ENCODE data around the gene IMPDH1. TPM values are rescaled to one million over a fixed set of nuclear protein-coding genes. Genes with fewer than 3 reads are reported as not detected.

Gene IMPDH1
- total and polyA plus RNA-seq, 2 donors from 2014 or later = 20.9 to 40.3 TPM

DNA sequence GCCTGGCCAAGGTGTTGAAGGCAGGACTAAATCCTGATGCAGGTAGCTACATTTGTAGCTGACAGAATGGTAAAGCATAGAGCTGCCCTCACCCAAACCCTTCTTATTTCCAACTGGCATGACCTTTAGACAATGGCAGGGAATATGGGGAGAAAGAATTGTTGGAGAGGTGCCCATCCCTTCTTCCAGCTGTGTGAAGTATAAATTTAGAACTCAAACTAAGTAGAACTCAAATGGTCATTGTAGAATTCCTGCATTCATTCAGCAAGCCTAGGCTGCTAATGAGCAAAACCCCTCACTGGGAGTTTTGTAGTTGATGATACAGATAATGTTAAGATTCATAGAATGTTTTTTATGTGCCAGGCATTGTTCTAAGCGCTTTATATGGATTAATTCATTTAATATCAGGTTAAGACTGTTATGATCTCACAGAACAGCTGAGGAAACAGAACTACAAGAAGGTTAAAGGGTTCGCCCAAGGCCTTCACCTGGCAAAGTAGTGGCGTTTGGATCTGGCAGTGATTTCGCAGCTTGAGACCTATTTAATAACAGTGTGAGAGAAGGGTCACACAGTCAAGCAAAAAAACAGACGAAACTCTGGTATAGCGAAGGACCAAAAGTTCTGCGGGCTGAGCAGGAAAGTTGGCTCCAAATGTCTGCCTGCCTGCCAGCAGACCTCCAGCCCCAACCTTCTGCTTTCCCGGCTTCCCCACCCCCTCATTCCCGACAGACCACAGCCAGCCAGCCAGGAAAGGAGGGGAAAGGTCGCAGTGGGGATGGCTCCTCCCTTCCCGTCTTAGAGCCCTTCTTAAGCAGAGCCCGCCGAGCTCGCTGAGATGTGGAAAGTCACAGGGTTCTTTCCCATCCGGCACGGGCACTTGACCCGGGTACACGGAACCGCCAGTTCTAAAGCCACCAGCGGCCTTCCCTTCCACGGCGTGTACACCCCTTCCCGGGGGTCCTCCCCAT lies 44.3 kb upstream of the IMPDH1 start:
- Histone ChIP-seq H3K36me3 (ENCODE audit: control insufficient read depth in 2 of 3, insufficient read depth in 3 of 3, low read length in 3 of 3) (no peaks in the 10 kb centered on the region), H3K4me1 (ENCODE audit: control insufficient read depth in 2 of 3, insufficient read depth in 2 of 3, low read depth in 1 of 3, low read length in 3 of 3) (peaks cover 0 to 17% (median 9%) of the 10 kb centered on the region in 3 donors), H3K9ac (ENCODE audit: low read length in 3 of 3) (peak overlapping the region in 1 of 3 donors; percentile 62), H3K9me3 (ENCODE audit: control insufficient read depth in 2 of 3, insufficient read depth in 1 of 3, low read length in 3 of 3) (no peaks in the 10 kb centered on the region), H3K27me3 (ENCODE audit: control insufficient read depth, insufficient read depth, low read length) (no peaks in the 10 kb centered on the region), H3K4me3 (ENCODE audit: low read length in 3 of 3) (peak overlapping the region in 2 of 3 donors; percentile 31 to 90), H3K27ac (ENCODE audit: low read depth in 2 of 2, low read length in 2 of 2) (peak overlapping the region; percentile 84 to 93)
- TF ChIP-seq, protein P1, sequence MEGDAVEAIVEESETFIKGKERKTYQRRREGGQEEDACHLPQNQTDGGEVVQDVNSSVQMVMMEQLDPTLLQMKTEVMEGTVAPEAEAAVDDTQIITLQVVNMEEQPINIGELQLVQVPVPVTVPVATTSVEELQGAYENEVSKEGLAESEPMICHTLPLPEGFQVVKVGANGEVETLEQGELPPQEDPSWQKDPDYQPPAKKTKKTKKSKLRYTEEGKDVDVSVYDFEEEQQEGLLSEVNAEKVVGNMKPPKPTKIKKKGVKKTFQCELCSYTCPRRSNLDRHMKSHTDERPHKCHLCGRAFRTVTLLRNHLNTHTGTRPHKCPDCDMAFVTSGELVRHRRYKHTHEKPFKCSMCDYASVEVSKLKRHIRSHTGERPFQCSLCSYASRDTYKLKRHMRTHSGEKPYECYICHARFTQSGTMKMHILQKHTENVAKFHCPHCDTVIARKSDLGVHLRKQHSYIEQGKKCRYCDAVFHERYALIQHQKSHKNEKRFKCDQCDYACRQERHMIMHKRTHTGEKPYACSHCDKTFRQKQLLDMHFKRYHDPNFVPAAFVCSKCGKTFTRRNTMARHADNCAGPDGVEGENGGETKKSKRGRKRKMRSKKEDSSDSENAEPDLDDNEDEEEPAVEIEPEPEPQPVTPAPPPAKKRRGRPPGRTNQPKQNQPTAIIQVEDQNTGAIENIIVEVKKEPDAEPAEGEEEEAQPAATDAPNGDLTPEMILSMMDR (IDR thresholded peaks at IDR 0.05; ENCODE audit: borderline replicate concordance, extremely low read depth, insufficient read depth) = no peak
- FAIRE-seq = no peak
- peak; percentile 92 to 96 (median 94) for DNase-seq
- intact Hi-C loops (cut with DNase I) = no loop called here

DNA sequence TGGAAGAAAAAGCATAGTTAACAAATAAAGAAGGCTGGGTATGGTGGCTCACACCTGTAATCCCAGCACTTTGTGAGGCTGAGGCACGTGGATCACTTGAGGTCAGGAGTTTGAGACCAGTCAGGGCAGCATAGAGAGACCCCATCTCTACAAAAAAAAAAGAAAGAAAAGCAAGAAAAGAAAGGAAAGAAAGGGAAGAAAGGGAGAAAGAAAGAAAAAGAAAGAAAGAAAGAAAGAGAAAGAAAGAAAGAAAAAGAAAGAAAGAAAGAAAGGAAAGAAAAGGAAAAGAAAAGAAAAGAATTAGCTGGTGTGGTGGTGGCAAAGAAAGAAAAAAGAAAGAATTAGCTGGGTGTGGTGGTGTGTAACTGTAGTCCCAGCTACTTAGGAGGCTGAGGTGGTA lies 42.8 kb upstream of the IMPDH1 start:
- FAIRE-seq = no peak
- Histone ChIP-seq H3K27ac (ENCODE audit: low read depth in 2 of 2, low read length in 2 of 2) (no peak overlapping the region), H3K4me1 (ENCODE audit: control insufficient read depth in 2 of 3, insufficient read depth in 2 of 3, low read depth in 1 of 3, low read length in 3 of 3) (peaks cover 0 to 17% (median 9%) of the 10 kb centered on the region in 3 donors), H3K27me3 (ENCODE audit: control insufficient read depth, insufficient read depth, low read length) (no peaks in the 10 kb centered on the region), H3K36me3 (ENCODE audit: control insufficient read depth in 2 of 3, insufficient read depth in 3 of 3, low read length in 3 of 3) (no peaks in the 10 kb centered on the region), H3K9me3 (ENCODE audit: control insufficient read depth in 2 of 3, insufficient read depth in 1 of 3, low read length in 3 of 3) (no peaks in the 10 kb centered on the region), H3K9ac (ENCODE audit: low read length in 3 of 3) (no peak overlapping the region), H3K4me3 (ENCODE audit: low read length in 3 of 3) (no peak overlapping the region)
- TF ChIP-seq, protein P1 (IDR thresholded peaks at IDR 0.05; ENCODE audit: borderline replicate concordance, extremely low read depth, insufficient read depth) = no peak
- DNase-seq = no peak
- intact Hi-C loops (cut with DNase I) = no loop called here

DNA sequence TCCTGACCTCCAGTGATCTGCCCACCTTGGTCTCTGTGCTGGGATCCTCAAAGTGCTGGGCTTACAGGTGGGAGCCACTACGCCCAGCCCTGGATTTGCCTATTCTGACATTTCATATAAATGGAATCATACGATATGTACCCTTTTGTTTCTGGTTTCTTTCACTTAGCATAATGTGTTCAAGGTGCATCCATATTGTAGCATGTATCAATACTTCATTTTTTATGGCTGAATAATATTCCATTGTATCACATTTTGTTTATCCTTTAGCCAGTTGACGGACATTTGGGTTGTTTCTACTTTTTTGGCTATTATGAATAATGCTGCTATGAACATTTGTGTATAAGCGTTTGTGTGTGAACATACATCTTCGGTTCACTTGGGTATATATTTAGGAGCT lies 41.1 kb upstream of the IMPDH1 start:
- no peak overlapping the region for H3K9ac ChIP-seq (ENCODE audit: low read length in 3 of 3)
- no peaks in the 10 kb centered on the region for H3K9me3 ChIP-seq (ENCODE audit: control insufficient read depth in 2 of 3, insufficient read depth in 1 of 3, low read length in 3 of 3)
- H3K27ac ChIP-seq (ENCODE audit: low read depth in 2 of 2, low read length in 2 of 2) = no peak overlapping the region
- H3K4me1 ChIP-seq (ENCODE audit: control insufficient read depth in 2 of 3, insufficient read depth in 2 of 3, low read depth in 1 of 3, low read length in 3 of 3) = peaks cover 0 to 8% (median 7%) of the 10 kb centered on the region in 3 donors
- H3K27me3 ChIP-seq (ENCODE audit: control insufficient read depth, insufficient read depth, low read length) = no peaks in the 10 kb centered on the region
- FAIRE-seq (no peak), DNase-seq (no peak)
- TF ChIP-seq, protein P1 (IDR thresholded peaks at IDR 0.05; ENCODE audit: borderline replicate concordance, extremely low read depth, insufficient read depth) = no peak
- intact Hi-C loops (cut with DNase I) = no loop called here
- H3K4me3 ChIP-seq (ENCODE audit: low read length in 3 of 3) = no peak overlapping the region
- no peaks in the 10 kb centered on the region for H3K36me3 ChIP-seq (ENCODE audit: control insufficient read depth in 2 of 3, insufficient read depth in 3 of 3, low read length in 3 of 3)
